WTC11 (cell line): ENCODE results near the gene RNF183.

Source experiments
- CREM ChIP-seq: sonication (generic); formaldehyde crosslinking; IDR thresholded peaks from 2 replicates; pipeline ENCODE4 v1.8.1; 2022; ENCODE audit warnings: mild to moderate bottlenecking, missing genetic modification reagents, moderate library complexity
- CTCF ChIP-seq: fragments of 200-600 bp; IDR thresholded peaks from 2 replicates; pipeline ENCODE4 v1.8.0; 2022; ENCODE audit warnings: antibody characterized with exemption
- FOXP4 ChIP-seq: sonication (generic); formaldehyde crosslinking; IDR thresholded peaks from 2 replicates; pipeline ENCODE4 v1.8.0; 2022; ENCODE audit warnings: mild to moderate bottlenecking, missing genetic modification reagents
- IRF1 ChIP-seq: sonication (generic); formaldehyde crosslinking; IDR thresholded peaks from 2 replicates; pipeline ENCODE4 v1.8.0; 2023; ENCODE audit warnings: missing genetic modification reagents
- KAT7 ChIP-seq: sonication (generic); formaldehyde crosslinking; IDR thresholded peaks from 2 replicates; pipeline ENCODE4 v1.8.1; 2023; ENCODE audit warnings: missing genetic modification reagents, mild to moderate bottlenecking, borderline replicate concordance
- MAX ChIP-seq: sonication (generic); formaldehyde crosslinking; IDR thresholded peaks from 2 replicates; pipeline ENCODE4 v1.8.0; 2022; ENCODE audit warnings: mild to moderate bottlenecking, missing genetic modification reagents
- ZNF512 ChIP-seq: sonication (generic); formaldehyde crosslinking; IDR thresholded peaks from 2 replicates; pipeline ENCODE4 v1.8.1; 2022; ENCODE audit warnings: missing genetic modification reagents, borderline replicate concordance

- TF ChIP-seq IRF1 (CRISPR knock-in tag) (no peak), CTCF (no peak), FOXP4 (no peak), MAX (no peak), CREM (no peak), ZNF512 (CRISPR knock-in tag) (no peak), KAT7 (CRISPR knock-in tag) (no peak)
Observed at GRCh38 chr9:113352411-113352810, 49.2 kb upstream of the RNF183 start.
